Mammary epithelial cell (primary cell): ENCODE data around the gene TBC1D22A.

Experiments
- CTCF ChIP-seq, 2 donors: IDR thresholded peaks in 1 of 2; conservative IDR thresholded peaks in 1 of 2; 2 replicates each; pipeline ENCODE4 v1.5.1; 2011 to 2012; ENCODE audit warnings: inconsistent platforms in 2 of 2, low read length in 2 of 2, mild to moderate bottlenecking in 2 of 2, control low read depth in 1 of 2, low read depth in 1 of 2; ENCODE audit not compliant: insufficient read depth in 1 of 2; ENCODE audit errors: extremely low read depth in 1 of 2
- EZH2 ChIP-seq: IDR thresholded peaks from 2 replicates; pipeline ENCODE4 v1.6.1; 2012; ENCODE audit warnings: low read length, inconsistent platforms, borderline replicate concordance

GRCh38 chr22:46966495-46966845, 204.0 kb downstream of the TBC1D22A start:
- no peak for TF ChIP-seq CTCF (conservative IDR thresholded peaks at IDR 0.05 in 1 of 2, IDR thresholded peaks at IDR 0.05 in 1 of 2; ENCODE audit: extremely low read depth in 1 of 2, insufficient read depth in 1 of 2, low read depth in 1 of 2, low read length in 2 of 2)
- TF ChIP-seq EZH2: no peak
